ENCODE data around the gene HSDL2.

- TF ChIP-seq CTCF (IDR thresholded peaks at IDR 0.05; ENCODE audit: low read length) (no peak), EZH2 (IDR thresholded peaks at IDR 0.05; ENCODE audit: borderline replicate concordance, low read length) (no peak)
These were observed 126.7 kb downstream of the HSDL2 start for GRCh38 chr9:112506571-112506970.
